HL-60 (cell line): Measurements from ENCODE around the gene BMP4.

ENCODE experiments used
- DNase-seq, 2 experiments: peaks; one replicate each; pipeline ENCODE4 v3.0.0-alpha.2; 2010 to 2020; ENCODE audit warnings: low read depth in 1 of 2, low spot score in 1 of 2
- H3K27ac ChIP-seq: fragments of 250-450 bp; sonication (Bioruptor Pico); replicated peaks from 2 replicates; pipeline ENCODE4 v1.5.1; 2020; ENCODE audit warnings: mild to moderate bottlenecking, moderate library complexity
- H3K27me3 ChIP-seq: fragments of 250-450 bp; sonication (Bioruptor Pico); 2 replicates; pipeline ENCODE4 v1.5.1; 2021; ENCODE audit warnings: mild to moderate bottlenecking, moderate library complexity; ENCODE audit not compliant: insufficient read depth, poor library complexity, severe bottlenecking
- H3K4me3 ChIP-seq: replicated peaks from 2 replicates; pipeline ENCODE4 v1.5.1; 2011; ENCODE audit warnings: mild to moderate bottlenecking, control low read depth, low read length; ENCODE audit not compliant: insufficient read depth
- CTCF ChIP-seq: IDR thresholded peaks from one replicate; pipeline ENCODE4 v1.5.1; 2011; ENCODE audit warnings: low read length, control low read depth, inconsistent platforms; ENCODE audit not compliant: insufficient read depth
- GABPA ChIP-seq: IDR thresholded peaks from 2 replicates; pipeline ENCODE4 v1.6.1; 2012; ENCODE audit warnings: low read depth
- POLR2AphosphoS5 ChIP-seq: IDR thresholded peaks from 2 replicates; pipeline ENCODE4 v1.6.1; 2012; ENCODE audit warnings: low read depth
- SPI1 ChIP-seq: IDR thresholded peaks from 2 replicates; pipeline ENCODE4 v1.6.1; 2012; ENCODE audit warnings: low read depth, mild to moderate bottlenecking, borderline replicate concordance
- TF ChIP-seq, protein P1 (sequence below): IDR thresholded peaks from 2 replicates; pipeline ENCODE4 v1.6.1; 2012; ENCODE audit warnings: low read depth; ENCODE audit not compliant: insufficient replicate concordance

Gene BMP4

DNA sequence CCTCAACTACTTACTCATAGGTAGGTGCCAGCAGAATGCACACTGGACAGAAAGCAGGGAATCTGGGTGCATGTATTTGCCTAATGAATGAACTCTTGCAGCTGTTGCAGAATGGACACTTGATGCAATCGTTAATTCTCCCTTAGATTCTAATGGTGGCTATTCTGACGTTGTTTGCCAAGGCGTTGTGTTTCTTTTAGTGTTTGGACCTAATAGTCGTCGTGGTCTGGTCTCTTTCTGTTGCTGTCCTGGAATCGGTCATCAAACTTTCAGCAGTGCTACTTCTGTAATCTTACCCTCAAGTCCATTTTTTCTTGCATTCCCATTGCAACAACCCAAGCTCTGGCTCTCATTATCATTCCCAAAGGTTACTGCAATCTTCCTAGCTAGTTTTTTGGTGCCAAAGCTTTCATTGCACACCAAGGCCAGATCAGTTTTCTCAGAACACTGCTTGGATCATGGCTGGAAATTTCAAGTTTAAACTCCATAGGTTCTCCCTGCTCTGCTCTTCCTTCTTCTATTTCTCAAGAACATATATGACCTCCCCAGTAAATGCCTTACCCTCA is 31.3 kb downstream of the BMP4 start:
- DNase-seq: no peak
- no peak overlapping the region for H3K27ac ChIP-seq
- TF ChIP-seq GABPA (no peak), CTCF (no peak), POLR2AphosphoS5 (no peak), SPI1 (no peak)
- TF ChIP-seq, protein P1, sequence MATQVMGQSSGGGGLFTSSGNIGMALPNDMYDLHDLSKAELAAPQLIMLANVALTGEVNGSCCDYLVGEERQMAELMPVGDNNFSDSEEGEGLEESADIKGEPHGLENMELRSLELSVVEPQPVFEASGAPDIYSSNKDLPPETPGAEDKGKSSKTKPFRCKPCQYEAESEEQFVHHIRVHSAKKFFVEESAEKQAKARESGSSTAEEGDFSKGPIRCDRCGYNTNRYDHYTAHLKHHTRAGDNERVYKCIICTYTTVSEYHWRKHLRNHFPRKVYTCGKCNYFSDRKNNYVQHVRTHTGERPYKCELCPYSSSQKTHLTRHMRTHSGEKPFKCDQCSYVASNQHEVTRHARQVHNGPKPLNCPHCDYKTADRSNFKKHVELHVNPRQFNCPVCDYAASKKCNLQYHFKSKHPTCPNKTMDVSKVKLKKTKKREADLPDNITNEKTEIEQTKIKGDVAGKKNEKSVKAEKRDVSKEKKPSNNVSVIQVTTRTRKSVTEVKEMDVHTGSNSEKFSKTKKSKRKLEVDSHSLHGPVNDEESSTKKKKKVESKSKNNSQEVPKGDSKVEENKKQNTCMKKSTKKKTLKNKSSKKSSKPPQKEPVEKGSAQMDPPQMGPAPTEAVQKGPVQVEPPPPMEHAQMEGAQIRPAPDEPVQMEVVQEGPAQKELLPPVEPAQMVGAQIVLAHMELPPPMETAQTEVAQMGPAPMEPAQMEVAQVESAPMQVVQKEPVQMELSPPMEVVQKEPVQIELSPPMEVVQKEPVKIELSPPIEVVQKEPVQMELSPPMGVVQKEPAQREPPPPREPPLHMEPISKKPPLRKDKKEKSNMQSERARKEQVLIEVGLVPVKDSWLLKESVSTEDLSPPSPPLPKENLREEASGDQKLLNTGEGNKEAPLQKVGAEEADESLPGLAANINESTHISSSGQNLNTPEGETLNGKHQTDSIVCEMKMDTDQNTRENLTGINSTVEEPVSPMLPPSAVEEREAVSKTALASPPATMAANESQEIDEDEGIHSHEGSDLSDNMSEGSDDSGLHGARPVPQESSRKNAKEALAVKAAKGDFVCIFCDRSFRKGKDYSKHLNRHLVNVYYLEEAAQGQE: no peak
- no peak overlapping the region for H3K4me3 ChIP-seq
- peaks cover 8% of the 10 kb centered on the region for H3K27me3 ChIP-seq

- H3K4me3 ChIP-seq: no peak overlapping the region
These were observed 31.9 kb downstream of the BMP4 start for GRCh38 chr14:53924753-53925152.

DNA sequence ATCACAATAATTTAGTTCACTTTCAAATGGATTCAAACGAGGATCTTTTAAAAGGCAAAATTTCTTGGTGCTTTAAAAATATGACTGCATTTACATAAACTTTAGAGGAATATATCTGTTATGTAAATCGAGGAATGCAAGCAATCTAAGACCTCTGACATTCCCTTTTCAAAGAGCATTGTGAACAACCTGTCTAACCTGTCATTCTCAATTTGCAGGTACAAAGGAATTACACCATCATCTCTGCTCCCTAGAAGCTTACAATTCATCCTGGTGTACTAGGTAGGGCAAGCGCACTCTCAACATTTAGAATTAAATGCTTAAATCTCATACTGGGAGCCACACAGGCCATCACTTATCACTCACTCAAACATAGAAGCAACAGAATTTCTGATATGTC is 35.6 kb downstream of the BMP4 start:
- TF ChIP-seq GABPA: no peak
- TF ChIP-seq POLR2AphosphoS5: no peak
- no peak for TF ChIP-seq SPI1
- no peak for TF ChIP-seq CTCF
- TF ChIP-seq, protein P1: no peak
- no peak overlapping the region for H3K4me3 ChIP-seq
- DNase-seq: no peak
- H3K27me3 ChIP-seq: peaks cover 4% of the 10 kb centered on the region
- H3K27ac ChIP-seq: no peak overlapping the region

More at GRCh38 chr14:53924753-53925152, 31.9 kb downstream of the BMP4 start:
- TF ChIP-seq SPI1 (no peak), GABPA (no peak), POLR2AphosphoS5 (no peak)
- TF ChIP-seq, protein P1: no peak
- Histone ChIP-seq H3K27me3 (peaks cover 8% of the 10 kb centered on the region), H3K27ac (no peak overlapping the region)
- no peak for DNase-seq
